Osteocyte (in vitro differentiated cells): ENCODE measurements around the gene C5orf15. TPM values are rescaled to one million over a fixed set of nuclear protein-coding genes. Genes with fewer than 3 reads are reported as not detected.

Experiments used
- DNase-seq: peaks from one replicate; pipeline ENCODE4 v3.0.0; 2021; ENCODE audit warnings: mixed read lengths; ENCODE audit not compliant: unreplicated experiment; ENCODE audit errors: extremely low spot score
- H3K27ac Mint-ChIP-seq: one replicate; pipeline ENCODE4 v1.8.0; 2021; ENCODE audit warnings: mild to moderate bottlenecking, mixed read lengths; ENCODE audit not compliant: unreplicated experiment
- H3K27me3 Mint-ChIP-seq: one replicate; pipeline ENCODE4 v1.8.0; 2021; ENCODE audit warnings: mixed read lengths; ENCODE audit not compliant: unreplicated experiment
- H3K36me3 Mint-ChIP-seq: one replicate; pipeline ENCODE4 v1.8.0; 2021; ENCODE audit warnings: mixed read lengths; ENCODE audit not compliant: unreplicated experiment
- H3K4me1 Mint-ChIP-seq: one replicate; pipeline ENCODE4 v1.8.0; 2021; ENCODE audit warnings: mixed read lengths; ENCODE audit not compliant: unreplicated experiment
- H3K4me3 Mint-ChIP-seq: one replicate; pipeline ENCODE4 v1.8.0; 2021; ENCODE audit warnings: mild to moderate bottlenecking, moderate library complexity, mixed read lengths; ENCODE audit not compliant: unreplicated experiment
- H3K9me3 Mint-ChIP-seq: one replicate; pipeline ENCODE4 v1.8.0; 2021; ENCODE audit warnings: mixed read lengths; ENCODE audit not compliant: unreplicated experiment
- CTCF ChIP-seq: fragments of 200-600 bp; sonication (generic); IDR thresholded peaks from 2 replicates; pipeline ENCODE4 v1.5.0; 2021; ENCODE audit warnings: antibody characterized with exemption, mild to moderate bottlenecking, moderate library complexity
- total RNA-seq: library from RNA; stranded (reverse); gene quantifications from 2 replicates; pipeline ENCODE4 v1.2.1, GENCODE V29; 2021

C5orf15 gene
- total RNA-seq, 1 donor from 2014 or later: 62.6 TPM

GRCh38 chr5:134001938-134002731, 33.7 kb upstream of the C5orf15 start:
- Mint-ChIP-seq H3K4me3 (peak overlapping the region; percentile 85), H3K36me3 (peaks cover 4% of the 10 kb centered on the region), H3K27ac (no peak overlapping the region), H3K9me3 (no peaks in the 10 kb centered on the region), H3K4me1 (peaks cover 37% of the 10 kb centered on the region), H3K27me3 (no peaks in the 10 kb centered on the region)
- TF ChIP-seq CTCF: no peak
- no peak for DNase-seq

- Mint-ChIP-seq H3K4me1 (peaks cover 41% of the 10 kb centered on the region), H3K27ac (no peak overlapping the region), H3K27me3 (no peaks in the 10 kb centered on the region), H3K9me3 (no peaks in the 10 kb centered on the region), H3K4me3 (no peak overlapping the region), H3K36me3 (peaks cover 4% of the 10 kb centered on the region)
- no peak for TF ChIP-seq CTCF
- DNase-seq: no peak
Observed at GRCh38 chr5:134000696-134001453, 32.5 kb upstream of the C5orf15 start.

DNA sequence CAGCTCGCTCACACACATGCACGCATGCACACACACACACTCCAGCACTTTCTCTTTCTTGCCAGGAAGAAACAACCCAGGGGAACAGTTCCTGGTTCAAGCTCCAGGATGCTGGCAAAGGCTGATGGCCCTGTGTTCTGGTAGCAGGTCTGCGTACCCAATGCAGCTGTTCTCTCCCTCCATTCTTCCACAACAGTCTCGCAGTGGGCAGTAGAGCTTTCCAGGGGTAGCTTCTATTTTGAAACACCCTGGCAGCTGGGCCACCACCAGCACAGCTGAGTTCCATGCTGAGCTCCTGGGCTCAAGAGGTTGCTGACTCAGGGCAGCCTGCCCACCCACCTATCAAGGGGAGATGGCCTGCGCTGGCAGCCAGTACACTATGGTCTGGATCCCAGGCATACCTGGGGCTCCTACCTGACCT, 31.7 kb upstream of the C5orf15 start:
- Mint-ChIP-seq H3K9me3 (no peaks in the 10 kb centered on the region), H3K36me3 (peaks cover 4% of the 10 kb centered on the region), H3K27ac (no peak overlapping the region), H3K27me3 (no peaks in the 10 kb centered on the region), H3K4me1 (peaks cover 42% of the 10 kb centered on the region), H3K4me3 (no peak overlapping the region)
- TF ChIP-seq CTCF: no peak
- no peak for DNase-seq

DNA sequence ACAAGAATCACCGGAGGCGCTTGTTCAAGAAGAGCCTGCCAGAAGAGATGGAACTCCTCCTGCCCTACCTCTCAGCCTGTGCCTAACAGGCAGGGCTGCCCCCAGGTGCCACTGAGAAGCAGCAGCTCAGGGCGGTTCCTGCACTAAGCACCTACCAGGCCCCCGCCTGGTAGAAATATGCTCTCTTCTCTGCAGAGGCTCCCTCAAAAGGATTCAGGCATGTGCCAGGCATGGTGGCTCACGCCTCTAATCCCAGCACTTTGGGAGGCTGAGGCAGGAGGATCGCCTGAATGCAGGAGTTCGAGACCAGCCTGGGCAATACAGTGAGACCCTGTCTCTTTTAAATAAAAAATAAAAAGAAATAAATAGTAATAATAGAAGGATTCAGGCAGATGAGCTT, 30.4 kb upstream of the C5orf15 start:
- no peak overlapping the region for H3K27ac Mint-ChIP-seq
- H3K27me3 Mint-ChIP-seq: no peaks in the 10 kb centered on the region
- no peak overlapping the region for H3K4me3 Mint-ChIP-seq
- TF ChIP-seq CTCF: no peak
- no peak for DNase-seq
- H3K9me3 Mint-ChIP-seq: no peaks in the 10 kb centered on the region
- H3K4me1 Mint-ChIP-seq: peaks cover 55% of the 10 kb centered on the region
- peaks cover 4% of the 10 kb centered on the region for H3K36me3 Mint-ChIP-seq

- H3K27me3 Mint-ChIP-seq: no peaks in the 10 kb centered on the region
- TF ChIP-seq CTCF: no peak
Observed at GRCh38 chr5:133998042-133998441, 29.6 kb upstream of the C5orf15 start.

More at GRCh38 chr5:133998042-133998441, 29.6 kb upstream of the C5orf15 start:
- no peak for DNase-seq
- peaks cover 56% of the 10 kb centered on the region for H3K4me1 Mint-ChIP-seq
- H3K27ac Mint-ChIP-seq: no peak overlapping the region
- H3K4me3 Mint-ChIP-seq: no peak overlapping the region
- no peaks in the 10 kb centered on the region for H3K9me3 Mint-ChIP-seq
- H3K36me3 Mint-ChIP-seq: peaks cover 4% of the 10 kb centered on the region
